GM13976 (cell line): ENCODE results near the gene VPS37B.

Source experiments
- DNase-seq: peaks from one replicate; pipeline ENCODE4 v3.0.0; 2012; ENCODE audit warnings: low spot score
- in situ Hi-C: fragments of 300-500 bp; cut with MboI; formaldehyde crosslinking; loops from one replicate; pipeline ENCODE4 v1.12.0; 2022; ENCODE audit warnings: low sequenced_read_pairs, mixed read lengths, inconsistent platforms; ENCODE audit not compliant: unreplicated experiment
- TF ChIP-seq, protein P1 (sequence below): IDR thresholded peaks from 2 replicates; pipeline ENCODE4 v1.5.1; 2012; ENCODE audit warnings: borderline replicate concordance, mild to moderate bottlenecking; ENCODE audit not compliant: insufficient read depth; ENCODE audit errors: extremely low read depth, missing control alignments, control extremely low read depth

The VPS37B gene

DNA sequence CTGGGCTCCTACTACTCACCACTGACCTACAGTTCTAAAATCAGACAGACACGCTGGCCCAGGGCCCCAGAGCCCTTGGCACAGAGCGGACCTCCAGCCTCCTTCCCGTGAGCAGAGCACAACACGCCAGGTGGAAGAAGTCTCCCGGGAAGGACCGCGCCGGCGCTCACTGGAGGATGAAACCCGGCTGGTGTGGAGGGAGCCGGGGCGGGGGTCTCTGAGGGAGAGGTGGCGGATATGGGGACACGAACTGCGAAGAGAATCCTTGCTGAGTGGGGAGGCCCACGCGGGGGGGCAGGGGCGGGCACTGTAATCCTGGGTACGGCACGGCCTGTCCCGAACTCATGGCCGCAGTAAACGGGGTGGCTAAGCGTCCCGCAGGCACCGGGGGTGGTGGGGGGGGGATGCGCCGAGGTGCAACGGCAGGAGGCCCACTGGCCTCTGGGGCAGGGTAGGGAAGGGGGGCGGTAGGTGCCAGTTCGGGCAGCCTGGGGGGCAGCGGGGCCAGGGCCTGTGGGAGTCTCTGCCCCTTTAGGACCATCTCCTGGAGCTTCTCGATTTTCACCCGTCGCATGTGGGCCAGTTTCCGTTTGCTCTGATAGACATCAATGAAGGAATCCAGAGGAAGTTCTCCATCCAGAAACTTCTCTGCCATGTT, 28.8 kb downstream of the VPS37B start:
- TF ChIP-seq, protein P1, sequence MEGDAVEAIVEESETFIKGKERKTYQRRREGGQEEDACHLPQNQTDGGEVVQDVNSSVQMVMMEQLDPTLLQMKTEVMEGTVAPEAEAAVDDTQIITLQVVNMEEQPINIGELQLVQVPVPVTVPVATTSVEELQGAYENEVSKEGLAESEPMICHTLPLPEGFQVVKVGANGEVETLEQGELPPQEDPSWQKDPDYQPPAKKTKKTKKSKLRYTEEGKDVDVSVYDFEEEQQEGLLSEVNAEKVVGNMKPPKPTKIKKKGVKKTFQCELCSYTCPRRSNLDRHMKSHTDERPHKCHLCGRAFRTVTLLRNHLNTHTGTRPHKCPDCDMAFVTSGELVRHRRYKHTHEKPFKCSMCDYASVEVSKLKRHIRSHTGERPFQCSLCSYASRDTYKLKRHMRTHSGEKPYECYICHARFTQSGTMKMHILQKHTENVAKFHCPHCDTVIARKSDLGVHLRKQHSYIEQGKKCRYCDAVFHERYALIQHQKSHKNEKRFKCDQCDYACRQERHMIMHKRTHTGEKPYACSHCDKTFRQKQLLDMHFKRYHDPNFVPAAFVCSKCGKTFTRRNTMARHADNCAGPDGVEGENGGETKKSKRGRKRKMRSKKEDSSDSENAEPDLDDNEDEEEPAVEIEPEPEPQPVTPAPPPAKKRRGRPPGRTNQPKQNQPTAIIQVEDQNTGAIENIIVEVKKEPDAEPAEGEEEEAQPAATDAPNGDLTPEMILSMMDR: no peak

DNA sequence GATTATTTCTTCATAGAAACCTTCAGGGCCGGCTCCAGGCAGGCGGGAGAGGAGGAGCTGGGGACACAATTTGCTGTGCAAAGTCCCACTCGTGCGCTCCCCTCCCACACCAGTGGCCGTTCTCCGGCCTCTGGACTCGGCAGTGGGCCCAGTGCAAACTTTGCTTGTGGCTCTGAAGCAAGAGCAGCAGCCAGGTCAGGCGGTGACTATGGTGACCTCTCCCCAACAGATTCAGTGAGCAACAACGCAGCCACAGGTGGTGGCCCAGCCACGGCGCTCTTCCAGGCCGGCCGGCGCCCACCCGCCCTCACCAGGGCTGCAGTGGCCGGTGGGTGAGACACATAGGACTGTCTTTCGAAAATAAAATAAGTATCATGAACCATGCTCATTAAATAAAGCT, 29.5 kb downstream of the VPS37B start:
- in situ Hi-C loops: loop anchor here (25.0 kb wide), 1 partner anchor 371 kb away; the partner anchor contains the start of genes MPHOSPH9 and MTRFR
- no peak for DNase-seq

More for the DNA sequence above, 28.8 kb downstream of the VPS37B start:
- in situ Hi-C loops: loop anchor here (25.0 kb wide), 1 partner anchor 370 kb away; the partner anchor contains the start of genes MPHOSPH9 and MTRFR
- DNase-seq: no peak

GRCh38 chr12:122865268-122866231, 30.4 kb downstream of the VPS37B start:
- TF ChIP-seq, protein P1: peak; percentile 39
- in situ Hi-C loops: loop anchor here (25.0 kb wide), 1 partner anchor 372 kb away; the partner anchor contains the start of genes MPHOSPH9 and MTRFR
- no peak for DNase-seq

More for the DNA sequence above, 29.5 kb downstream of the VPS37B start:
- TF ChIP-seq, protein P1: no peak

- no peak for DNase-seq
- in situ Hi-C loops: loop anchor here (25.0 kb wide), 1 partner anchor 372 kb away; the partner anchor contains the start of genes MPHOSPH9 and MTRFR
- TF ChIP-seq, protein P1: no peak
These were observed 31.1 kb downstream of the VPS37B start for GRCh38 chr12:122864894-122865253.

- TF ChIP-seq, protein P1: no peak
- DNase-seq: no peak
- in situ Hi-C loops: loop anchor here (25.0 kb wide), 1 partner anchor 374 kb away; the partner anchor contains the start of genes MPHOSPH9 and MTRFR
These were observed 32.8 kb downstream of the VPS37B start for GRCh38 chr12:122862872-122863701.
